RWPE1 (cell line): ENCODE data around the gene PDE11A.

Source experiments
- CTCF ChIA-PET: fragments of 350-600 bp; sonication (Branson Sonifier 250); formaldehyde crosslinking; extraction: SDS; loops from one replicate; lab custom pipeline; 2021; lab: Yijun Ruan, JAX
- POLR2A ChIA-PET: fragments of 400-600 bp; formaldehyde crosslinking; extraction: SDS; loops from one replicate; lab custom pipeline; 2020; ENCODE audit warnings: antibody characterized with exemption; ENCODE audit not compliant: low non-redundant PET; lab: Yijun Ruan, JAX
- DNase-seq: peaks from one replicate; pipeline ENCODE4 v3.0.0; 2012; ENCODE audit warnings: low spot score
- H3K27ac ChIP-seq: fragments of 450-650 bp; 2 replicates; pipeline ENCODE4 v1.5.1; 2017
- CTCF ChIP-seq: fragments of 450-650 bp; conservative IDR thresholded peaks from 2 replicates; pipeline ENCODE4 v1.5.1; 2017; ENCODE audit warnings: low read depth, mild to moderate bottlenecking

PDE11A gene

GRCh38 chr2:177587371-177587770, 485.2 kb downstream of the PDE11A start:
- H3K27ac ChIP-seq, result no peak overlapping the region
- CTCF ChIA-PET, result no interaction called here
- POLR2A ChIA-PET, result no interaction called here

GRCh38 chr2:177586154-177586553, 486.4 kb downstream of the PDE11A start:
- TF ChIP-seq CTCF, result no peak
- DNase-seq, result no peak
- ChIA-PET POLR2A (no interaction called here), CTCF (interaction anchor here (0.6 kb wide), 1 partner anchor 214 kb away, joined by 3 read pairs; no protein-coding TSS in a partner anchor)
- no peak overlapping the region for H3K27ac ChIP-seq

More at GRCh38 chr2:177587371-177587770, 485.2 kb downstream of the PDE11A start:
- DNase-seq, result no peak
- no peak for TF ChIP-seq CTCF

- ChIA-PET CTCF (no interaction called here), POLR2A (no interaction called here)
- H3K27ac ChIP-seq, result no peak overlapping the region
- no peak for DNase-seq
- no peak for TF ChIP-seq CTCF
Measured at GRCh38 chr2:177585234-177585863, 487.2 kb downstream of the PDE11A start.

- DNase-seq, result no peak
- ChIA-PET CTCF (no interaction called here), POLR2A (no interaction called here)
- no peak for TF ChIP-seq CTCF
- no peak overlapping the region for H3K27ac ChIP-seq
Measured at GRCh38 chr2:177584030-177584692, 488.4 kb downstream of the PDE11A start.

GRCh38 chr2:177582000-177582399, 490.6 kb downstream of the PDE11A start:
- no peak for DNase-seq
- H3K27ac ChIP-seq, result no peak overlapping the region
- ChIA-PET CTCF (no interaction called here), POLR2A (no interaction called here)
- no peak for TF ChIP-seq CTCF

- POLR2A ChIA-PET, result no interaction called here
- H3K27ac ChIP-seq, result no peak overlapping the region
- CTCF ChIA-PET, result interaction anchor here (0.7 to 0.8 kb wide), 2 partner anchors 91 to 1108 kb away, joined by 3 read pairs; no protein-coding TSS in a partner anchor
- DNase-seq, result no peak
- no peak for TF ChIP-seq CTCF
Measured at GRCh38 chr2:177579486-177580036, 493.0 kb downstream of the PDE11A start.
